Measurements from ENCODE around the gene MEF2B. TPM values are rescaled to one million over a fixed set of nuclear protein-coding genes. Genes with fewer than 3 reads are reported as not detected.
A peak's percentile ranks its signal among the peaks of the same experiment; 100 is the strongest.
"Not testable (repeated sequence)": the region's sequence is repeated elsewhere in the genome, so short reads cannot be mapped to it uniquely, and the experiment has no call there.

Gene MEF2B
- total RNA-seq, 1 experiment from 2014 or later, result 0.80 TPM

GRCh38 chr19:19179548-19180441 is 9.7 kb upstream of the MEF2B start:
- no peaks in the 10 kb centered on the region for H3K27me3 ChIP-seq (ENCODE audit: control insufficient read depth, insufficient read depth, low read length)
- no peaks in the 10 kb centered on the region; the same call in 1 of the 2 replicates for H3K36me3 ChIP-seq (replicated peaks; ENCODE audit: control insufficient read depth, insufficient read depth, low read length)
- no peak for DNase-seq
- no peak overlapping the region for H3K4me3 ChIP-seq (ENCODE audit: insufficient read depth, low read depth, low read length)

- DNase-seq, result peak; percentile 49
- Histone ChIP-seq H3K4me3 (ENCODE audit: insufficient read depth, low read depth, low read length) (no peak overlapping the region), H3K27me3 (ENCODE audit: control insufficient read depth, insufficient read depth, low read length) (no peaks in the 10 kb centered on the region), H3K36me3 (replicated peaks; ENCODE audit: control insufficient read depth, insufficient read depth, low read length) (no peaks in the 10 kb centered on the region; the same call in 1 of the 2 replicates)
These were observed 6.9 kb upstream of the MEF2B start for GRCh38 chr19:19176950-19177349.

GRCh38 chr19:19173243-19173642 is 3.2 kb upstream of the MEF2B start:
- H3K4me3 ChIP-seq (ENCODE audit: insufficient read depth, low read depth, low read length); H3K36me3 ChIP-seq (replicated peaks; ENCODE audit: control insufficient read depth, insufficient read depth, low read length); DNase-seq: not testable (repeated sequence)
- H3K27me3 ChIP-seq (ENCODE audit: control insufficient read depth, insufficient read depth, low read length), result peaks cover 18% of the 10 kb centered on the region

- no peak overlapping the region for H3K4me3 ChIP-seq (ENCODE audit: insufficient read depth, low read depth, low read length)
- no peaks in the 10 kb centered on the region for H3K36me3 ChIP-seq (replicated peaks; ENCODE audit: control insufficient read depth, insufficient read depth, low read length)
- peaks cover 18% of the 10 kb centered on the region for H3K27me3 ChIP-seq (ENCODE audit: control insufficient read depth, insufficient read depth, low read length)
- DNase-seq, result peak; percentile 76
These were observed 1.9 kb upstream of the MEF2B start for GRCh38 chr19:19171821-19172532.

- Histone ChIP-seq H3K27me3 (ENCODE audit: control insufficient read depth, insufficient read depth, low read length) (peaks cover 18% of the 10 kb centered on the region), H3K36me3 (replicated peaks; ENCODE audit: control insufficient read depth, insufficient read depth, low read length) (no peaks in the 10 kb centered on the region), H3K4me3 (ENCODE audit: insufficient read depth, low read depth, low read length) (no peak overlapping the region)
- DNase-seq, result no peak
These were observed 1.0 kb upstream of the MEF2B start for GRCh38 chr19:19170873-19171672.

- peaks cover 18% of the 10 kb centered on the region for H3K27me3 ChIP-seq (ENCODE audit: control insufficient read depth, insufficient read depth, low read length)
- DNase-seq, result no peak
- H3K36me3 ChIP-seq (replicated peaks; ENCODE audit: control insufficient read depth, insufficient read depth, low read length), result no peaks in the 10 kb centered on the region
- peak overlapping the region; percentile 35; the same call in 1 of the 2 replicates for H3K4me3 ChIP-seq (ENCODE audit: insufficient read depth, low read depth, low read length)
These were observed 619 bp downstream of the MEF2B start for GRCh38 chr19:19169236-19170052.

- DNase-seq, result no peak
- no peaks in the 10 kb centered on the region for H3K36me3 ChIP-seq (replicated peaks; ENCODE audit: control insufficient read depth, insufficient read depth, low read length)
- H3K27me3 ChIP-seq (ENCODE audit: control insufficient read depth, insufficient read depth, low read length), result peaks cover 18% of the 10 kb centered on the region
- no peak overlapping the region for H3K4me3 ChIP-seq (ENCODE audit: insufficient read depth, low read depth, low read length)
These were observed 2.5 kb downstream of the MEF2B start for GRCh38 chr19:19167612-19168011.

GRCh38 chr19:19165396-19165795 is 4.7 kb downstream of the MEF2B start:
- DNase-seq, result no peak
- H3K27me3 ChIP-seq (ENCODE audit: control insufficient read depth, insufficient read depth, low read length), result peaks cover 12% of the 10 kb centered on the region
- no peak overlapping the region for H3K4me3 ChIP-seq (ENCODE audit: insufficient read depth, low read depth, low read length)

GRCh38 chr19:19162495-19162894 is 7.6 kb downstream of the MEF2B start:
- H3K36me3 ChIP-seq (replicated peaks; ENCODE audit: control insufficient read depth, insufficient read depth, low read length), result no peaks in the 10 kb centered on the region
- H3K27me3 ChIP-seq (ENCODE audit: control insufficient read depth, insufficient read depth, low read length), result no peaks in the 10 kb centered on the region
- DNase-seq, result no peak
- no peak overlapping the region for H3K4me3 ChIP-seq (ENCODE audit: insufficient read depth, low read depth, low read length)

More at GRCh38 chr19:19165396-19165795, 4.7 kb downstream of the MEF2B start:
- H3K36me3 ChIP-seq (replicated peaks; ENCODE audit: control insufficient read depth, insufficient read depth, low read length), result no peaks in the 10 kb centered on the region

- H3K36me3 ChIP-seq (replicated peaks; ENCODE audit: control insufficient read depth, insufficient read depth, low read length), result no peaks in the 10 kb centered on the region
- H3K4me3 ChIP-seq (ENCODE audit: insufficient read depth, low read depth, low read length), result no peak overlapping the region
- peak; percentile 84 for DNase-seq
- H3K27me3 ChIP-seq (ENCODE audit: control insufficient read depth, insufficient read depth, low read length), result no peaks in the 10 kb centered on the region
These were observed 9.5 kb downstream of the MEF2B start for GRCh38 chr19:19160461-19161035.

GRCh38 chr19:19159534-19159933 is 10.5 kb downstream of the MEF2B start:
- DNase-seq, result no peak
- Histone ChIP-seq H3K4me3 (ENCODE audit: insufficient read depth, low read depth, low read length) (no peak overlapping the region), H3K36me3 (replicated peaks; ENCODE audit: control insufficient read depth, insufficient read depth, low read length) (no peaks in the 10 kb centered on the region), H3K27me3 (ENCODE audit: control insufficient read depth, insufficient read depth, low read length) (no peaks in the 10 kb centered on the region; the same call in 1 of the 2 replicates)

- H3K27me3 ChIP-seq (ENCODE audit: control insufficient read depth, insufficient read depth, low read length), result no peaks in the 10 kb centered on the region; the same call in 1 of the 2 replicates
- DNase-seq, result no peak
- no peaks in the 10 kb centered on the region for H3K36me3 ChIP-seq (replicated peaks; ENCODE audit: control insufficient read depth, insufficient read depth, low read length)
- H3K4me3 ChIP-seq (ENCODE audit: insufficient read depth, low read depth, low read length), result no peak overlapping the region
These were observed 12.3 kb downstream of the MEF2B start for GRCh38 chr19:19157808-19158207.

GRCh38 chr19:19155495-19156219 is 14.4 kb downstream of the MEF2B start:
- no peak overlapping the region for H3K4me3 ChIP-seq (ENCODE audit: insufficient read depth, low read depth, low read length)
- H3K36me3 ChIP-seq (replicated peaks; ENCODE audit: control insufficient read depth, insufficient read depth, low read length), result no peaks in the 10 kb centered on the region
- DNase-seq, result no peak
- H3K27me3 ChIP-seq (ENCODE audit: control insufficient read depth, insufficient read depth, low read length), result no peaks in the 10 kb centered on the region; the same call in 1 of the 2 replicates

Measured in H7 (cell line).